HepG2 (cell line): ENCODE measurements around the gene EIF4A3. TPM values are rescaled to one million over a fixed set of nuclear protein-coding genes. Genes with fewer than 3 reads are reported as not detected.

Experiments used
- AGO1 ChIP-seq: fragments of 200-400 bp; formaldehyde crosslinking; IDR thresholded peaks from 2 replicates; pipeline ENCODE4 v1.6.1; 2017; ENCODE audit warnings: mild to moderate bottlenecking, low read depth, low read length, moderate library complexity; ENCODE audit not compliant: poor library complexity, severe bottlenecking
- ATF6 ChIP-seq: sonication (generic); formaldehyde crosslinking; conservative IDR thresholded peaks from 2 replicates; pipeline ENCODE4 v1.4.0; 2020; ENCODE audit warnings: missing genetic modification reagents
- BHLHE40 ChIP-seq: IDR thresholded peaks from 2 replicates; pipeline ENCODE4 v1.6.1; 2011; ENCODE audit warnings: low read length, improper control_type of control experiment
- FLYWCH1 ChIP-seq: sonication (generic); formaldehyde crosslinking; IDR thresholded peaks from 2 replicates; pipeline ENCODE4 v1.8.1; 2023; ENCODE audit warnings: mild to moderate bottlenecking, missing genetic modification reagents
- HNRNPK ChIP-seq: fragments of 200-400 bp; formaldehyde crosslinking; IDR thresholded peaks from 2 replicates; pipeline ENCODE4 v1.6.1; 2018; ENCODE audit warnings: low read length, low read depth, moderate library complexity, mild to moderate bottlenecking; ENCODE audit not compliant: poor library complexity, severe bottlenecking
- HOXA3 ChIP-seq: sonication (generic); formaldehyde crosslinking; IDR thresholded peaks from 2 replicates; pipeline ENCODE4 v1.5.0; 2020; ENCODE audit warnings: missing genetic modification reagents
- MEIS1 ChIP-seq: sonication (generic); formaldehyde crosslinking; IDR thresholded peaks from 2 replicates; pipeline ENCODE4 v1.9.0; 2021; ENCODE audit warnings: mild to moderate bottlenecking, missing genetic modification reagents, moderate library complexity, borderline replicate concordance
- NKX3-1 ChIP-seq: sonication (generic); formaldehyde crosslinking; IDR thresholded peaks from 2 replicates; pipeline ENCODE4 v1.5.0; 2020; ENCODE audit warnings: missing genetic modification reagents
- PAF1 ChIP-seq: IDR thresholded peaks from 2 replicates; pipeline ENCODE4 v1.6.1; 2016; ENCODE audit warnings: missing genetic modification reagents, missing compliant biosample characterization
- POLR2AphosphoS2 ChIP-seq: IDR thresholded peaks from 2 replicates; pipeline ENCODE4 v1.6.1; 2011; ENCODE audit warnings: low read depth, low read length, improper control_type of control experiment
- SMC3 ChIP-seq: IDR thresholded peaks from 2 replicates; pipeline ENCODE4 v1.6.1; 2011; ENCODE audit warnings: low read length, improper control_type of control experiment
- SNAPC5 ChIP-seq: sonication (generic); formaldehyde crosslinking; IDR thresholded peaks from 2 replicates; pipeline ENCODE4 v1.8.1; 2023; ENCODE audit warnings: mild to moderate bottlenecking, missing genetic modification reagents, borderline replicate concordance
- SP140L ChIP-seq: sonication (generic); formaldehyde crosslinking; IDR thresholded peaks from 2 replicates; pipeline ENCODE4 v1.4.0; 2020; ENCODE audit warnings: missing genetic modification reagents, borderline replicate concordance
- SP4 ChIP-seq: sonication (generic); formaldehyde crosslinking; IDR thresholded peaks from 2 replicates; pipeline ENCODE4 v1.8.1; 2023; ENCODE audit warnings: mild to moderate bottlenecking, missing genetic modification reagents
- SYNCRIP ChIP-seq: fragments of 200-400 bp; formaldehyde crosslinking; IDR thresholded peaks from 2 replicates; pipeline ENCODE4 v1.6.1; 2018; ENCODE audit warnings: mild to moderate bottlenecking, low read depth, low read length; ENCODE audit not compliant: insufficient read depth
- TAF15 ChIP-seq: fragments of 200-400 bp; formaldehyde crosslinking; IDR thresholded peaks from one replicate; pipeline ENCODE4 v1.6.1; 2018; ENCODE audit warnings: mild to moderate bottlenecking, low read depth, low read length; ENCODE audit not compliant: poor library complexity, severe bottlenecking
- USF2 ChIP-seq, 2 experiments: sonication (generic) in 1 of 2; formaldehyde crosslinking in 1 of 2; IDR thresholded peaks; 2 replicates each; pipeline versions ENCODE4 v1.5.1 to v1.6.1; 2011 to 2020; ENCODE audit warnings: borderline replicate concordance in 1 of 2, low read depth in 1 of 2, low read length in 1 of 2, mild to moderate bottlenecking in 1 of 2, missing genetic modification reagents in 1 of 2, moderate library complexity in 1 of 2
- ZBTB26 ChIP-seq: IDR thresholded peaks from 2 replicates; pipeline ENCODE4 v1.6.1; 2016; ENCODE audit warnings: missing compliant biosample characterization, missing genetic modification reagents, borderline replicate concordance
- ZMAT5 ChIP-seq: sonication (generic); formaldehyde crosslinking; IDR thresholded peaks from 2 replicates; pipeline ENCODE4 v1.5.0; 2020; ENCODE audit warnings: mild to moderate bottlenecking, low read depth, missing genetic modification reagents, borderline replicate concordance
- ZNF788 ChIP-seq: sonication (generic); formaldehyde crosslinking; IDR thresholded peaks from 2 replicates; pipeline ENCODE4 v1.5.0; 2020; ENCODE audit warnings: mild to moderate bottlenecking, missing genetic modification reagents, borderline replicate concordance
- polyA plus RNA-seq, 8 experiments: library from polyadenylated mRNA; depleted of rRNA in 3 of 8; stranded (reverse) in 7 of 8; unstranded in 1 of 8; fragments of >200 nt; fragmentation: Illumina TruSeq in 4 of 8; extraction: Trizol in 4 of 8; gene quantifications; 2 replicates each; pipeline versions ENCODE4 v1.2.1 to v1.2.3, GENCODE V29; 2011 to 2016; ENCODE audit warnings: low read depth in 4 of 8, missing spikeins in 1 of 8, mixed read lengths in 1 of 8; ENCODE audit not compliant: insufficient read depth in 1 of 8
- total RNA-seq, 5 experiments: library from RNA; depleted of rRNA; stranded (reverse); fragments of >200 nt; fragmentation: Illumina TruSeq; extraction: Trizol; gene quantifications; 2 replicates each; pipeline ENCODE4 v1.2.3, GENCODE V29; 2016; ENCODE audit warnings: low read depth in 1 of 5

The EIF4A3 gene
- total and polyA plus RNA-seq, 2 of the 13 experiments (the other 11 are each of a cell fraction or from before 2014, with no cell fraction given) = 145 to 187 TPM

- TF ChIP-seq ATF6 (CRISPR knock-in tag) (no peak), FLYWCH1 (no peak), NKX3-1 (CRISPR knock-in tag) (no peak), MEIS1 (CRISPR knock-in tag) (no peak), SP140L (CRISPR knock-in tag) (0 out of 2 replicates have a peak, but pooled peaks have one; percentile 62), TAF15 (no peak), ZNF788 (CRISPR knock-in tag) (peak; percentile 59; the same call in 1 of the 2 replicates), POLR2AphosphoS2 (no peak), HNRNPK (peak; percentile 25), HOXA3 (peak; percentile 90), SMC3 (no peak), SYNCRIP (no peak), BHLHE40 (peak; percentile 96), ZMAT5 (CRISPR knock-in tag) (no peak), SNAPC5 (CRISPR knock-in tag) (no peak), AGO1 (peak; percentile 24), PAF1 (CRISPR knock-in tag) (no peak), SP4 (CRISPR knock-in tag) (peak; percentile 72), ZBTB26 (no peak; the same call in 1 of the 2 replicates), USF2 (IDR thresholded peaks at IDR 0.05; ENCODE audit: low read depth, low read length) (peak; percentile 99), USF2 (CRISPR knock-in tag; IDR thresholded peaks at IDR 0.05; ENCODE audit: borderline replicate concordance) (peak; percentile 62)
These were observed 45.6 kb downstream of the EIF4A3 start, which contains the start of gene GAA (continued) for GRCh38 chr17:80101011-80101945.
